Gastrocnemius medialis (tissue), 4 donors: ENCODE data around the gene FALEC. TPM values are rescaled to one million over a fixed set of nuclear protein-coding genes. Genes with fewer than 3 reads are reported as not detected.

ENCODE experiments used
- ATAC-seq, 2 donors: fragments of 150-250 bp; one replicate each; pipeline ENCODE4 v1.9.1; 2016
- DNase-seq, 2 donors: peaks; one replicate each; pipeline ENCODE4 v3.0.0-alpha.2; 2019
- H3K27ac ChIP-seq, 4 donors: fragments of 200-600 bp; sonication (generic); 1 replicate in 1 of 4; 2 replicates in 3 of 4; pipeline ENCODE4 v1.5.1; 2016 to 2018; ENCODE audit warnings: mild to moderate bottlenecking in 2 of 4, moderate library complexity in 1 of 4
- H3K27me3 ChIP-seq, 3 donors: fragments of 200-600 bp; sonication (generic) in 2 of 3; 1 replicate in 1 of 3; 2 replicates in 2 of 3; pipeline versions ENCODE4 v1.5.1 to v1.6.0; 2016 to 2019; ENCODE audit warnings: mild to moderate bottlenecking in 1 of 3, moderate library complexity in 1 of 3
- H3K36me3 ChIP-seq, 2 donors: fragments of 200-600 bp; sonication (generic) in 1 of 2; one replicate each; pipeline ENCODE4 v1.5.1; 2017 to 2018
- H3K4me1 ChIP-seq, 2 donors: fragments of 200-600 bp; sonication (generic) in 1 of 2; one replicate each; pipeline ENCODE4 v1.5.1; 2016 to 2017; ENCODE audit warnings: mild to moderate bottlenecking in 2 of 2
- H3K4me3 ChIP-seq, 4 donors: fragments of 200-600 bp; sonication (generic) in 3 of 4; 1 replicate in 1 of 4; 2 replicates in 3 of 4; pipeline ENCODE4 v1.5.1; 2016 to 2019; ENCODE audit warnings: mild to moderate bottlenecking in 2 of 4
- H3K9me3 ChIP-seq, 3 donors: fragments of 200-600 bp; sonication (generic) in 2 of 3; 1 replicate in 1 of 3; 2 replicates in 2 of 3; pipeline ENCODE4 v1.5.1; 2016 to 2019
- CTCF ChIP-seq, 5 experiments: fragments of 450-650 bp in 3 of 5; fragments of 200-600 bp in 2 of 5; sonication (generic) in 2 of 5; IDR thresholded peaks in 4 of 5; conservative IDR thresholded peaks in 1 of 5; 1 replicate in 4 of 5; 2 replicates in 1 of 5; pipeline ENCODE4 v1.5.1; 2016 to 2019; ENCODE audit warnings: antibody characterized with exemption in 5 of 5, mild to moderate bottlenecking in 3 of 5, moderate library complexity in 3 of 5
- POLR2A ChIP-seq, 2 donors: fragments of 450-650 bp; IDR thresholded peaks; one replicate each; pipeline ENCODE4 v1.6.1; 2017; ENCODE audit warnings: antibody characterized with exemption in 2 of 2, mild to moderate bottlenecking in 2 of 2, moderate library complexity in 2 of 2
- in situ Hi-C, 4 donors: fragments of 200-750 bp; cut with MboI; loops; one replicate each; pipeline versions ENCODE4 v1.15.0 to v1.8.0; 2017; ENCODE audit warnings: low sequenced_read_pairs in 4 of 4
- intact Hi-C: fragments of 100-400 bp; cut with DNase I; formaldehyde crosslinking; loops from one replicate; pipeline ENCODE4 v1.15.1; 2023; ENCODE audit warnings: low total_unique reads
- total RNA-seq, 4 donors: library from RNA; depleted of rRNA; stranded (reverse); fragments of >200 nt; gene quantifications; one replicate each; pipeline versions ENCODE4 v1.1.0 to v1.2.3, GENCODE V29; 2016

The FALEC gene
- total RNA-seq, 4 donors from 2014 or later: not detected

- peaks cover 0 to 32% of the 10 kb centered on the region in 2 donors for H3K36me3 ChIP-seq
- ATAC-seq: peak; percentile 90 to 93
- H3K27me3 ChIP-seq: no peaks in the 10 kb centered on the region
- H3K27ac ChIP-seq: peak overlapping the region; percentile 82 to 86 (median 84)
- in situ Hi-C loops: no loop called here
- H3K4me3 ChIP-seq: no peak overlapping the region
- TF ChIP-seq CTCF (IDR thresholded peaks at IDR 0.05 in 4 of 5, conservative IDR thresholded peaks at IDR 0.05 in 1 of 5): no peak
- no peak for TF ChIP-seq POLR2A (IDR thresholded peaks at IDR 0.05)
- intact Hi-C loops: no loop called here
- peak; percentile 73 to 85 for DNase-seq
- H3K4me1 ChIP-seq: peaks cover 57 to 65% of the 10 kb centered on the region in 2 donors
- H3K9me3 ChIP-seq: no peaks in the 10 kb centered on the region
Measured at GRCh38 chr1:150473659-150474058, 41.9 kb upstream of the FALEC start.

GRCh38 chr1:150474869-150475268, 40.7 kb upstream of the FALEC start:
- peaks cover 57 to 62% of the 10 kb centered on the region in 2 donors for H3K4me1 ChIP-seq
- DNase-seq: no peak
- peak overlapping the region; percentile 82 to 86 (median 84) for H3K27ac ChIP-seq
- H3K36me3 ChIP-seq: peaks cover 0 to 27% of the 10 kb centered on the region in 2 donors
- no peaks in the 10 kb centered on the region for H3K27me3 ChIP-seq
- in situ Hi-C loops: no loop called here
- intact Hi-C loops: no loop called here
- no peak overlapping the region for H3K4me3 ChIP-seq
- no peak for ATAC-seq
- no peak for TF ChIP-seq CTCF (IDR thresholded peaks at IDR 0.05 in 4 of 5, conservative IDR thresholded peaks at IDR 0.05 in 1 of 5)
- no peak for TF ChIP-seq POLR2A (IDR thresholded peaks at IDR 0.05)
- no peaks in the 10 kb centered on the region for H3K9me3 ChIP-seq

GRCh38 chr1:150476754-150477153, 38.8 kb upstream of the FALEC start:
- DNase-seq: no peak
- in situ Hi-C loops: no loop called here
- Histone ChIP-seq H3K9me3 (no peaks in the 10 kb centered on the region), H3K27ac (peak overlapping the region; percentile 82 to 86 (median 84)), H3K36me3 (peaks cover 0 to 10% of the 10 kb centered on the region in 2 donors), H3K4me3 (no peak overlapping the region), H3K4me1 (peaks cover 61 to 69% of the 10 kb centered on the region in 2 donors), H3K27me3 (no peaks in the 10 kb centered on the region)
- intact Hi-C loops: loop anchor here (1.0 kb wide), 1 partner anchor 59 kb away; no protein-coding TSS in a partner anchor
- TF ChIP-seq POLR2A (IDR thresholded peaks at IDR 0.05) (no peak), CTCF (IDR thresholded peaks at IDR 0.05 in 4 of 5, conservative IDR thresholded peaks at IDR 0.05 in 1 of 5) (no peak)
- ATAC-seq: no peak

- Histone ChIP-seq H3K27ac (peak overlapping the region; percentile 82 to 86 (median 84)), H3K4me1 (peaks cover 61 to 69% of the 10 kb centered on the region in 2 donors)
- peak; percentile 91 to 93 for ATAC-seq
Measured at GRCh38 chr1:150477320-150477719, 38.2 kb upstream of the FALEC start.

GRCh38 chr1:150477733-150478132, 37.8 kb upstream of the FALEC start:
- intact Hi-C loops: loop anchor here (1.0 kb wide), 1 partner anchor 58 kb away; no protein-coding TSS in a partner anchor
- Histone ChIP-seq H3K4me1 (peaks cover 59 to 66% of the 10 kb centered on the region in 2 donors), H3K36me3 (no peaks in the 10 kb centered on the region)

More at GRCh38 chr1:150477320-150477719, 38.2 kb upstream of the FALEC start:
- in situ Hi-C loops: no loop called here
- H3K36me3 ChIP-seq: peaks cover 0 to 4% of the 10 kb centered on the region in 2 donors
- peak; percentile 77 to 90 for DNase-seq
- intact Hi-C loops: loop anchor here (1.0 kb wide), 1 partner anchor 58 kb away; no protein-coding TSS in a partner anchor
- TF ChIP-seq POLR2A (IDR thresholded peaks at IDR 0.05): no peak
- no peaks in the 10 kb centered on the region for H3K27me3 ChIP-seq
- H3K9me3 ChIP-seq: no peaks in the 10 kb centered on the region
- H3K4me3 ChIP-seq: no peak overlapping the region

More at GRCh38 chr1:150477733-150478132, 37.8 kb upstream of the FALEC start:
- no peak for TF ChIP-seq CTCF (IDR thresholded peaks at IDR 0.05 in 4 of 5, conservative IDR thresholded peaks at IDR 0.05 in 1 of 5)
- TF ChIP-seq POLR2A (IDR thresholded peaks at IDR 0.05): no peak
- Histone ChIP-seq H3K9me3 (no peaks in the 10 kb centered on the region), H3K27ac (peak overlapping the region; percentile 82 to 86 (median 84)), H3K27me3 (no peaks in the 10 kb centered on the region), H3K4me3 (no peak overlapping the region)
- ATAC-seq (no peak), DNase-seq (no peak)
- in situ Hi-C loops: no loop called here
